ENCODE results near the gene GLRA1. TPM values are rescaled to one million over a fixed set of nuclear protein-coding genes. Genes with fewer than 3 reads are reported as not detected.

The GLRA1 gene
- total RNA-seq, 3 donors from 2014 or later (not counting 1 experiment from before 2014, with no cell fraction given) = not detected

GRCh38 chr5:151949701-151950308 lies 25.2 kb upstream of the GLRA1 start:
- Histone ChIP-seq H3K27me3 (ENCODE audit: control insufficient read depth, insufficient read depth, low read length) (no peaks in the 10 kb centered on the region), H3K36me3 (ENCODE audit: control insufficient read depth, insufficient read depth, low read length) (no peaks in the 10 kb centered on the region), H3K9me3 (ENCODE audit: control insufficient read depth, insufficient read depth, low read length) (no peaks in the 10 kb centered on the region), H3K4me3 (ENCODE audit: low read length) (no peak overlapping the region), H3K27ac (ENCODE audit: low read length) (no peak overlapping the region), H3K4me1 (ENCODE audit: control insufficient read depth, insufficient read depth, low read length) (no peaks in the 10 kb centered on the region)
- peaks cover 0 to 3% of the 10 kb centered on the region in 2 donors for H3K9me3 Mint-ChIP-seq
- intact Hi-C loops (cut with micrococcal nuclease) = no loop called here
- no peak for ATAC-seq
- H3K4me3 Mint-ChIP-seq = no peak overlapping the region
- TF ChIP-seq, protein P1, sequence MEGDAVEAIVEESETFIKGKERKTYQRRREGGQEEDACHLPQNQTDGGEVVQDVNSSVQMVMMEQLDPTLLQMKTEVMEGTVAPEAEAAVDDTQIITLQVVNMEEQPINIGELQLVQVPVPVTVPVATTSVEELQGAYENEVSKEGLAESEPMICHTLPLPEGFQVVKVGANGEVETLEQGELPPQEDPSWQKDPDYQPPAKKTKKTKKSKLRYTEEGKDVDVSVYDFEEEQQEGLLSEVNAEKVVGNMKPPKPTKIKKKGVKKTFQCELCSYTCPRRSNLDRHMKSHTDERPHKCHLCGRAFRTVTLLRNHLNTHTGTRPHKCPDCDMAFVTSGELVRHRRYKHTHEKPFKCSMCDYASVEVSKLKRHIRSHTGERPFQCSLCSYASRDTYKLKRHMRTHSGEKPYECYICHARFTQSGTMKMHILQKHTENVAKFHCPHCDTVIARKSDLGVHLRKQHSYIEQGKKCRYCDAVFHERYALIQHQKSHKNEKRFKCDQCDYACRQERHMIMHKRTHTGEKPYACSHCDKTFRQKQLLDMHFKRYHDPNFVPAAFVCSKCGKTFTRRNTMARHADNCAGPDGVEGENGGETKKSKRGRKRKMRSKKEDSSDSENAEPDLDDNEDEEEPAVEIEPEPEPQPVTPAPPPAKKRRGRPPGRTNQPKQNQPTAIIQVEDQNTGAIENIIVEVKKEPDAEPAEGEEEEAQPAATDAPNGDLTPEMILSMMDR (IDR thresholded peaks at IDR 0.05) = no peak
- H3K4me1 Mint-ChIP-seq = no peaks in the 10 kb centered on the region
- DNase-seq = no peak
- no peaks in the 10 kb centered on the region for H3K36me3 Mint-ChIP-seq
- H3K27me3 Mint-ChIP-seq (ENCODE audit: low read depth in 2 of 2) = peaks cover 5 to 35% of the 10 kb centered on the region in 2 donors
- no peak overlapping the region for H3K27ac Mint-ChIP-seq
- 86% methylated on average over 4 of the region's 5 CpGs for WGBS (ENCODE audit: insufficient coverage)

- DNase-seq = no peak
- no peaks in the 10 kb centered on the region for H3K4me1 Mint-ChIP-seq
- no peak overlapping the region for H3K4me3 Mint-ChIP-seq
- H3K27ac ChIP-seq (ENCODE audit: low read length) = no peak overlapping the region
- no peaks in the 10 kb centered on the region for H3K36me3 Mint-ChIP-seq
- no peaks in the 10 kb centered on the region for H3K9me3 ChIP-seq (ENCODE audit: control insufficient read depth, insufficient read depth, low read length)
- H3K4me3 ChIP-seq (ENCODE audit: low read length) = no peak overlapping the region
- no peak for ATAC-seq
- WGBS (ENCODE audit: insufficient coverage) = 78% methylated on average over 2 of the region's 3 CpGs
- H3K27me3 ChIP-seq (ENCODE audit: control insufficient read depth, insufficient read depth, low read length) = no peaks in the 10 kb centered on the region
- no peak overlapping the region for H3K27ac Mint-ChIP-seq
- H3K4me1 ChIP-seq (ENCODE audit: control insufficient read depth, insufficient read depth, low read length) = no peaks in the 10 kb centered on the region
- TF ChIP-seq, protein P1 (IDR thresholded peaks at IDR 0.05) = no peak
- intact Hi-C loops (cut with micrococcal nuclease) = no loop called here
- peaks cover 5 to 35% of the 10 kb centered on the region in 2 donors for H3K27me3 Mint-ChIP-seq (ENCODE audit: low read depth in 2 of 2)
- H3K36me3 ChIP-seq (ENCODE audit: control insufficient read depth, insufficient read depth, low read length) = no peaks in the 10 kb centered on the region
- peaks cover 0 to 3% of the 10 kb centered on the region in 2 donors for H3K9me3 Mint-ChIP-seq
Observed at GRCh38 chr5:151949113-151949512, 24.5 kb upstream of the GLRA1 start.

DNA sequence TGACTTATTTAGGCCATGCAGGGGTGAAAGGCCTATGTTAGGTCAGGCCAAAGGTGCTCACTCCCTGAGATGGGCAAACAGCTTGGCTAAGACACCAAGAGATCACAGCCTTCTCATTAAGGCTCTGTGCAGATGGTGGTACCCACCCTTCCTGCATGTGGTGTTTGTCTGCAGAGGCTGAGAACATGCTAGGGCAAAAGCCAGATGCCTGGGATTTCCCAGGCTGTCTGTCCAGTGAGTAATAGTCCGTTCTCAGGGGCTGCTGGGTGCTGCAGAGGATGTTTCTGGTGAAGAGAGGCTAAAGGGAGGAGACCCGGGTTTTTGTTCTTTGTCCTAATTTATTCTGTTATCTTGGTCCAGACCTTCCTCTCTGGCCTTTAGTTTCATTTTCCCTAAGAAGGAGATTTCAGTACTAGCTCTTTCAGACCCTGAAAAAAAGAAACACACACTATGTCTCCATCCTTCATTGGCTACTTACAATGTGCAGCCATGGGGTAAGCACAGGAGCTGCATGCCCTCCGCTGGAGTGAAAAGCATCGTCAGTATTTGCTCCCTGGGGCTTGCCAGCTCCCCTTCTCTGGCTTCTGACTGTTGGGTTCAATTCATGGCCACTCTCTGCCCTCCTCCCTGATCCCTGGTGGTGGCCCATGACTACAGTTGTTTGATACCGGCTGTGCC lies 23.4 kb upstream of the GLRA1 start:
- no peak overlapping the region for H3K4me3 Mint-ChIP-seq
- no peaks in the 10 kb centered on the region for H3K9me3 ChIP-seq (ENCODE audit: control insufficient read depth, insufficient read depth, low read length)
- intact Hi-C loops (cut with micrococcal nuclease) = no loop called here
- H3K4me1 Mint-ChIP-seq = no peaks in the 10 kb centered on the region
- no peaks in the 10 kb centered on the region for H3K36me3 Mint-ChIP-seq
- DNase-seq (no peak), ATAC-seq (no peak)
- no peaks in the 10 kb centered on the region for H3K36me3 ChIP-seq (ENCODE audit: control insufficient read depth, insufficient read depth, low read length)
- H3K9me3 Mint-ChIP-seq = peaks cover 0 to 3% of the 10 kb centered on the region in 2 donors
- no peak overlapping the region for H3K27ac Mint-ChIP-seq
- WGBS (ENCODE audit: insufficient coverage) = 61% methylated on average over 5 of the region's 5 CpGs
- TF ChIP-seq, protein P1 (IDR thresholded peaks at IDR 0.05) = no peak
- no peaks in the 10 kb centered on the region for H3K27me3 ChIP-seq (ENCODE audit: control insufficient read depth, insufficient read depth, low read length)
- no peak overlapping the region for H3K4me3 ChIP-seq (ENCODE audit: low read length)
- peaks cover 5 to 25% of the 10 kb centered on the region in 2 donors for H3K27me3 Mint-ChIP-seq (ENCODE audit: low read depth in 2 of 2)
- no peak overlapping the region for H3K27ac ChIP-seq (ENCODE audit: low read length)
- no peaks in the 10 kb centered on the region for H3K4me1 ChIP-seq (ENCODE audit: control insufficient read depth, insufficient read depth, low read length)
